Measurements from ENCODE around the gene PIGX.

Gene PIGX

DNA sequence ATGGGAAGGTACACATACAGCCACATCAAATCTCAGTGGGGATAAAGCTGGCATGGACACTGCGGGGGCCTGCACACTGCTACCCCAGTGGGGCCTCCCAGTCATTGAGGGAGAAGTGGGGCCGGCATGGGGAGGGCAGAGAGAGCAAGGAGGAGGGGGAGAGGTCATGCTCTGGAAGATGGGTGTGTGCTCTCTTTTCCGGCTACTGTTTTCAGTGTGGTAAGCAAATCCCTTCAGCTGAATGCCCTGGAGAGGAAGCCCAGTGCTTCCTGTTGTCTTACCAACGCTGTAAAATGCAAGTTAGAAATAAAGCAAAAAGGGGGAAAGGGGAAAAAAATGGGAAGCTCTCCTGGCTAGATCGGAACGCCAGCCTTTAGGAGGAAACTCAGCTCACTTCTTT lies 41.8 kb upstream of the PIGX start:
- no peak overlapping the region for H3K27ac ChIP-seq
- H3K79me2 ChIP-seq: no peaks in the 10 kb centered on the region
- H3K36me3 ChIP-seq (ENCODE audit: control insufficient read depth, insufficient read depth, low read length): no peaks in the 10 kb centered on the region
- no peak overlapping the region for H3K4me2 ChIP-seq (ENCODE audit: low read length)
- H3K4me3 ChIP-seq (ENCODE audit: low read depth, low read length): no peak overlapping the region
- TF ChIP-seq, protein P1, sequence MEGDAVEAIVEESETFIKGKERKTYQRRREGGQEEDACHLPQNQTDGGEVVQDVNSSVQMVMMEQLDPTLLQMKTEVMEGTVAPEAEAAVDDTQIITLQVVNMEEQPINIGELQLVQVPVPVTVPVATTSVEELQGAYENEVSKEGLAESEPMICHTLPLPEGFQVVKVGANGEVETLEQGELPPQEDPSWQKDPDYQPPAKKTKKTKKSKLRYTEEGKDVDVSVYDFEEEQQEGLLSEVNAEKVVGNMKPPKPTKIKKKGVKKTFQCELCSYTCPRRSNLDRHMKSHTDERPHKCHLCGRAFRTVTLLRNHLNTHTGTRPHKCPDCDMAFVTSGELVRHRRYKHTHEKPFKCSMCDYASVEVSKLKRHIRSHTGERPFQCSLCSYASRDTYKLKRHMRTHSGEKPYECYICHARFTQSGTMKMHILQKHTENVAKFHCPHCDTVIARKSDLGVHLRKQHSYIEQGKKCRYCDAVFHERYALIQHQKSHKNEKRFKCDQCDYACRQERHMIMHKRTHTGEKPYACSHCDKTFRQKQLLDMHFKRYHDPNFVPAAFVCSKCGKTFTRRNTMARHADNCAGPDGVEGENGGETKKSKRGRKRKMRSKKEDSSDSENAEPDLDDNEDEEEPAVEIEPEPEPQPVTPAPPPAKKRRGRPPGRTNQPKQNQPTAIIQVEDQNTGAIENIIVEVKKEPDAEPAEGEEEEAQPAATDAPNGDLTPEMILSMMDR (IDR thresholded peaks at IDR 0.05): no peak
- H3K4me1 ChIP-seq: no peaks in the 10 kb centered on the region
- H3K9me3 ChIP-seq (ENCODE audit: control insufficient read depth, low read length): no peaks in the 10 kb centered on the region
- no peaks in the 10 kb centered on the region for H3K27me3 ChIP-seq (ENCODE audit: control insufficient read depth, insufficient read depth, low read length)
- H2AFZ ChIP-seq: no peak overlapping the region
- H3K9ac ChIP-seq: no peak overlapping the region

DNA sequence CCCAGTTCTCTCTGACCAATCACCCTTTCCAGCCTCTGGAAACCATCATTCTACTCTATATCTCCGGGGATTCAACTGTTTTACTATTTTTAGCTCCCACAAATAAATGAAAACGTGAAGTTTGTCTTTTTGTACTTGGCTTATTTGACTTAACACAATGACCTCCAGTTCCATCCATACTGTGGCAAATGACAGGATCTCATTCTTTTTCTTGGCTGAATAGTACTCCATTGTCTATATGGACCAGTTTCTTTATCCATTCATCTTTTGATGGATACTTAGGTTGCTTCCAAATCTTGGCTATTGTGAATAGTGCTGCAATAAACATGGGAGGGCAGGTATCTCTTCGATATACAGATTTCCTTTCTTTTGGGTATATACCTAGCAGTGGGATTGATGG lies 38.5 kb upstream of the PIGX start:
- Histone ChIP-seq H3K36me3 (ENCODE audit: control insufficient read depth, insufficient read depth, low read length) (no peaks in the 10 kb centered on the region), H3K9me3 (ENCODE audit: control insufficient read depth, low read length) (no peaks in the 10 kb centered on the region), H3K4me1 (no peaks in the 10 kb centered on the region), H3K27me3 (ENCODE audit: control insufficient read depth, insufficient read depth, low read length) (no peaks in the 10 kb centered on the region), H3K4me3 (ENCODE audit: low read depth, low read length) (no peak overlapping the region), H3K4me2 (ENCODE audit: low read length) (no peak overlapping the region), H3K27ac (no peak overlapping the region), H2AFZ (no peak overlapping the region), H3K9ac (no peak overlapping the region), H3K79me2 (no peaks in the 10 kb centered on the region)
- TF ChIP-seq, protein P1 (IDR thresholded peaks at IDR 0.05): no peak

DNA sequence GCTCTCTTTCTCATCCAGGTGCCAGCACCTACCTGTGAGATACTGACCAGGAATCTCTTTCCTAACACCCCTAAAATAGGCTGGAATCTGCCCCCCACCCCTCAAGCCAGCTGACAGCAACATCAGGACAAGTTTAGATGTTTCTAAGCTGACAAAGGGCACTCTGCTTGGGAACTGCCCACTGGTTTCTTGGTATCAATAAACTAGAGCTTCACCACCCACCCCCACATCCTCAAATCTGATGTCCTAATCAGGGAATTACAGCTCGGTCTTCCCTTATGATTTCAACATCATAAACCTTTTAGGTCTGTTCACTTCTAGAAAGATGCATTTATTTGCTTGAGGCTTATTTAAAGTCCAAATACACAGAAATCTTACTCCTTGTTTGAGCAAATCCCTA lies 34.8 kb upstream of the PIGX start:
- H3K9ac ChIP-seq: no peak overlapping the region
- no peaks in the 10 kb centered on the region for H3K36me3 ChIP-seq (ENCODE audit: control insufficient read depth, insufficient read depth, low read length)
- H3K4me2 ChIP-seq (ENCODE audit: low read length): no peak overlapping the region
- H3K79me2 ChIP-seq: no peaks in the 10 kb centered on the region
- no peak overlapping the region for H2AFZ ChIP-seq
- no peak overlapping the region for H3K27ac ChIP-seq
- no peak overlapping the region for H3K4me3 ChIP-seq (ENCODE audit: low read depth, low read length)
- no peaks in the 10 kb centered on the region for H3K9me3 ChIP-seq (ENCODE audit: control insufficient read depth, low read length)
- H3K4me1 ChIP-seq: no peaks in the 10 kb centered on the region
- H3K27me3 ChIP-seq (ENCODE audit: control insufficient read depth, insufficient read depth, low read length): no peaks in the 10 kb centered on the region
- TF ChIP-seq, protein P1 (IDR thresholded peaks at IDR 0.05): no peak

DNA sequence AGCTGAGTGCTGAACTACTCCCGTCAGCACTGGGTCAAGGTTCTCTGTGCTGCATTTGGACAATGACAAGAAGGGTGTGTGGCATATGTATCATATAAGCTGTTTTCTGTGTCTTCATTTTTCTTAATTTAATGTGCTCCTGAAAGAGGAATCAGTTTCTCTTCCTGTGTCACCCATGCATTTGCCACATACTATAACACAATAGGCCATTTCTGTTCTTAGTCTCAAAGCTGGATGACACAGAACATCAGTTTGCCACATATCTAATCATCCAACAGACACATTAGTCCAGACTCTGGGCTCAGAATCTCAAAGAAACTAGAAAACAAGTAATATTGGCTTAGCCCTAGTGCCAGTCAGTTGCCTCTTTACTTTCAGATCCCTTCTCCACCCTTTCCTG lies 34.2 kb upstream of the PIGX start:
- no peak overlapping the region for H3K9ac ChIP-seq
- H3K36me3 ChIP-seq (ENCODE audit: control insufficient read depth, insufficient read depth, low read length): no peaks in the 10 kb centered on the region
- H3K79me2 ChIP-seq: no peaks in the 10 kb centered on the region
- TF ChIP-seq, protein P1 (IDR thresholded peaks at IDR 0.05): no peak
- H2AFZ ChIP-seq: no peak overlapping the region
- no peak overlapping the region for H3K4me3 ChIP-seq (ENCODE audit: low read depth, low read length)
- no peaks in the 10 kb centered on the region for H3K4me1 ChIP-seq
- H3K9me3 ChIP-seq (ENCODE audit: control insufficient read depth, low read length): no peaks in the 10 kb centered on the region
- H3K4me2 ChIP-seq (ENCODE audit: low read length): no peak overlapping the region
- no peak overlapping the region for H3K27ac ChIP-seq
- H3K27me3 ChIP-seq (ENCODE audit: control insufficient read depth, insufficient read depth, low read length): no peaks in the 10 kb centered on the region

DNA sequence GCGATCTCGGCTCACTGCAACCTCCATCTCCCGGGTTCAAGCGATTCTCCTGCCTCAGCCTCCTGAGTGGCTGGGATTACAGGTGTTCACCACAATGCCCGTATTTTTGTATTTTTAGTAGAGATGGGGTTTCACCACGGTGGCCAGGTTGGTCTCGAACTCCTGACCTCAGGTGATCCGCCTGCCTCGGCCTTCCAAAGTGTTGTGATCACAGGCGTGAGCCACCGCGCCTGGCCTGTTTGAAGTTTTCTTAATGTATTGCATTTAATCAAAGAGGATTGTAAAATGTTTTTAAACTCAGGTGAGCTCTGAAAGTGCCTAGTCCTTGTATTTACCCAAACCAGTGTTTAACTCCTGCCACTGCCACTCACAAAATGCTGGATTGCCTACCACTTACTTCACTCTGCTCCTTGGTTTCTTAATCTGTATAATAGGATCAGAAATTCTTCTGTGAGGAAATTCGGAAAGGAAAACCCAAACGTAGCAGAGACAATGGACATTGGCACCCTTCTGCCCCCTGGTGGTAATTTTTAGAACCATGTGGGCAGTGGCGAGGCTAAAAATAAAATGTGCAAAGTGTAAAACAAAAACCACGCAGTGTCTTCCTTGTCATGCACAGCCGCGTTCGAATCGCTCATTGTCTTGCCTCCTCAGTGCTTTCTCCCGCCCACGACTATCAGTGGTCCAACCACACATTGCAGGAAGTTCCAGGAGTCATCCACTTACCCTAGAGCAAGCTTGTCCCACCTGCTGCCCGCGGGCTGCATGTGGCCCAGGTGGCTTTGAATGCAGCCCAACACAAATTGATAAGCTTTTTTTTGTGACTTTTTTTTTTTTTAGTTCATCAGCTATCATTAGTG lies 27.4 kb upstream of the PIGX start:
- Histone ChIP-seq H2AFZ (peak overlapping the region; percentile 65), H3K27me3 (ENCODE audit: control insufficient read depth, insufficient read depth, low read length) (no peaks in the 10 kb centered on the region), H3K4me1 (no peaks in the 10 kb centered on the region), H3K36me3 (ENCODE audit: control insufficient read depth, insufficient read depth, low read length) (no peaks in the 10 kb centered on the region), H3K27ac (no peak overlapping the region), H3K79me2 (no peaks in the 10 kb centered on the region), H3K4me2 (ENCODE audit: low read length) (peak overlapping the region; percentile 52), H3K9ac (no peak overlapping the region), H3K4me3 (ENCODE audit: low read depth, low read length) (no peak overlapping the region), H3K9me3 (ENCODE audit: control insufficient read depth, low read length) (no peaks in the 10 kb centered on the region)
- TF ChIP-seq, protein P1 (IDR thresholded peaks at IDR 0.05): peak; percentile 93
